Measurements from ENCODE around the gene IAH1.

Gene IAH1

GRCh38 chr2:9538000-9538507, 63.7 kb downstream of the IAH1 start:
- peak; percentile 67 for ATAC-seq
- TF ChIP-seq ISL1 (CRISPR knock-in tag; IDR thresholded peaks at IDR 0.05) (peak; percentile 40), ESRRG (CRISPR knock-in tag; IDR thresholded peaks at IDR 0.05) (no peak)

Data from SK-N-SH treated with all-trans-retinoic acid at 6 μM for 48 hours (cell line).